Vagina (tissue), 2 donors: ENCODE results near the gene DOLK.

ENCODE experiments used
- POLR2A ChIP-seq, 2 donors: fragments of 450-650 bp; IDR thresholded peaks; one replicate each; pipeline ENCODE4 v1.6.1; 2017; ENCODE audit warnings: antibody characterized with exemption in 2 of 2, mild to moderate bottlenecking in 2 of 2, moderate library complexity in 2 of 2
- POLR2AphosphoS5 ChIP-seq, 2 donors: sonication (generic); formaldehyde crosslinking; IDR thresholded peaks; one replicate each; pipeline ENCODE4 v1.9.0; 2017; ENCODE audit warnings: antibody characterized with exemption in 2 of 2, mild to moderate bottlenecking in 2 of 2, low read depth in 1 of 2; ENCODE audit not compliant: insufficient read depth in 1 of 2
- TF ChIP-seq, protein P1 (sequence below), 3 experiments: fragments of 450-650 bp in 2 of 3; fragments of 200-600 bp in 1 of 3; sonication (generic) in 1 of 3; IDR thresholded peaks; one replicate each; pipeline ENCODE4 v1.5.1; 2017 to 2019; ENCODE audit warnings: antibody characterized with exemption in 3 of 3, mild to moderate bottlenecking in 2 of 3, moderate library complexity in 2 of 3

DNA sequence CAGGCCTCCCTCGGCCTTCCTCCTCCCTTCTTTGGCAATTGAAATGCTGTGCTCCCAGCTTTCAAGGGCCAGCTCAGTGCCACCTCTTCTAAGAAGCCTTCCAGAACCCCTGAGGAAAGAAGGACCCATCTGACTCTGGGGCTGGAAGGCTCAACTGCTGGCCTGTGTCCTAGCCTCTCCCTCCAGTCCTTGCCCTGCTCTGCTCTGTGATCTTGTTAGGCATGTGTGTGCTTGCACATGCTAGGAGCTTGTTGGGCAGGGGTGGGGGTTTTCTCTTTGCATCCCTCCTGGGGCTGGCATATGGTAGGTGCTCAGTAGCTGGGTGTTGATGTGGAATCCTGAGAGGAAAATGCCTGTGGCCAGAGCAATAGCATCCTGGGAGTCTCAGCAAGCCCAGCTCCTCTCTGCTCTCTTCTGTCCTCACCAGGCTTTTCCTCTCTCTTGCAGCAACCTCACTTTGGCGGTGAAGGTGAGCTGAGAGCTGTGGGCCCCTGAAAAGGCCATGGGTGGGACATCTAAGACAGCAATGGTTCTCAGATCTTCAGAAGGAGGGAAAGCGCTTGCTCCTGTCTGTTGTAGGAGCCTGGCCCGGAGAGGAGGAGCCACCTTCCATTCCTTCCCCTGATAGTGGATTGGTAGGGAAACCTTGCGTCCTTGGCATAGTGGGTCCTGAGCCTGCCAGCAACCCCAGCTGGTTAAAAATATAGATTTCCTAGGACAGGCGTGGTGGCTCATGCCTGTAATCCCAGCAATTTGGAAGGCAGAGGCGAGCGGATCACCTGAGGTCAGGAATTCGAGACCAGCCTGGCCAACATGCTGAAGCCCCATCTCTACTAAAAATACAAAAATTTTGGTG, 9.9 kb downstream of the DOLK start:
- TF ChIP-seq, protein P1, sequence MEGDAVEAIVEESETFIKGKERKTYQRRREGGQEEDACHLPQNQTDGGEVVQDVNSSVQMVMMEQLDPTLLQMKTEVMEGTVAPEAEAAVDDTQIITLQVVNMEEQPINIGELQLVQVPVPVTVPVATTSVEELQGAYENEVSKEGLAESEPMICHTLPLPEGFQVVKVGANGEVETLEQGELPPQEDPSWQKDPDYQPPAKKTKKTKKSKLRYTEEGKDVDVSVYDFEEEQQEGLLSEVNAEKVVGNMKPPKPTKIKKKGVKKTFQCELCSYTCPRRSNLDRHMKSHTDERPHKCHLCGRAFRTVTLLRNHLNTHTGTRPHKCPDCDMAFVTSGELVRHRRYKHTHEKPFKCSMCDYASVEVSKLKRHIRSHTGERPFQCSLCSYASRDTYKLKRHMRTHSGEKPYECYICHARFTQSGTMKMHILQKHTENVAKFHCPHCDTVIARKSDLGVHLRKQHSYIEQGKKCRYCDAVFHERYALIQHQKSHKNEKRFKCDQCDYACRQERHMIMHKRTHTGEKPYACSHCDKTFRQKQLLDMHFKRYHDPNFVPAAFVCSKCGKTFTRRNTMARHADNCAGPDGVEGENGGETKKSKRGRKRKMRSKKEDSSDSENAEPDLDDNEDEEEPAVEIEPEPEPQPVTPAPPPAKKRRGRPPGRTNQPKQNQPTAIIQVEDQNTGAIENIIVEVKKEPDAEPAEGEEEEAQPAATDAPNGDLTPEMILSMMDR (IDR thresholded peaks at IDR 0.05) = no peak
- TF ChIP-seq POLR2AphosphoS5 (IDR thresholded peaks at IDR 0.05; ENCODE audit: insufficient read depth in 1 of 2, low read depth in 1 of 2) (no peak), POLR2A (IDR thresholded peaks at IDR 0.05) (no peak)
